ENCODE measurements around the gene CPNE4. TPM values are rescaled to one million over a fixed set of nuclear protein-coding genes. Genes with fewer than 3 reads are reported as not detected.

The CPNE4 gene
- total and polyA plus RNA-seq, 5 experiments from 2014 or later = not detected

DNA sequence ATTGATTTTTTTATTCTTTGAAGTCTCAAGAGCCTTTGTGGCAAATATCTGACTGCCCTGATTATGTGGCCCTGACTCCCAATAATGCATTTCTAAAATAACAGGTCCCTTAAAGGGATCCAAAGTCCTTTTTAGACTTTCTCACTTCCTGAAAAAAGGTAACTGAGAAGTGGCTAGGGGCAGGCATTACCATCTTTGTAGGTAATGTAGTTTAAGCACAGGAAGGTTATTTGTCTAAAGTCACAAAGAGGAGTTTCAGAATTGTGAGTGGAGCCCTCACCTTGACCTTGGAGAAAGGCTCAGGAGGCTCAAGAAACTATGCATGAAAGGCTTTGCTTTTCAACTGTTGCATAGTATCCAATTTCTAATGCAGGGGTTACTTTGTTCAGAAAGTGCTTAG is 389.2 kb downstream of the CPNE4 start:
- ATAC-seq = no peak

DNA sequence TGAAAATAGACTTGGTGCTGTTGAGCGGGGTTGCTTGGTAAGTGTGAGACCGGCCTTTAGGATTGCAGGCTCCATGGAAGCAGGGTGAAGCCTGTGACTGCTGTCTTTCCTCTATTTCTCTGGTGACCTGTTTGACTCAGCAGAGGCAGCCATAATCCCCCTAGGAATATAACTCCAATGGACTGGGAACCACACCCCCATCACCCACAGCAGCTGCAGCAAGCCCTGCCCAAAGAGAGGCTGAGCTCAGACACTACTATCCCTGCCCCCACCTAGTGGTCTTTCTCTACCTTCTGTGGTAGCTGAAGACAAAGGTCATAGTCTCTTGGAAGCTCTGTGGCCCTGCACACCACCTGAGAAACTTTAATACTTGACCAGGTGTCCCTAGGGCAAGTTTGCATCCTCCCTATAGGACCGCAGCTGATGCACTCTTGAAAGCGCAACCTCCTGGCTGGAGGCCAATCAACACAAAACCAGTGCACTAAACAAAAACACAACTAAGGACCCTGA is 398.5 kb downstream of the CPNE4 start:
- Mint-ChIP-seq H3K36me3 (peaks cover 0 to 8% (median 2%) of the 10 kb centered on the region in 3 donors), H3K9me3 (peaks cover 0 to 8% (median 0%) of the 10 kb centered on the region in 9 donors), H3K4me1 (no peaks in the 10 kb centered on the region), H3K27ac (no peak overlapping the region), H3K4me3 (no peak overlapping the region), H3K27me3 (peaks cover 9 to 29% (median 23%) of the 10 kb centered on the region in 5 donors)
- ATAC-seq = no peak
- DNase-seq = no peak
- POLR2A ChIA-PET = no interaction called here

More for the DNA sequence above, 389.2 kb downstream of the CPNE4 start:
- Mint-ChIP-seq H3K9me3 (peaks cover 0 to 1% (median 0%) of the 10 kb centered on the region in 9 donors), H3K4me1 (no peaks in the 10 kb centered on the region), H3K27ac (no peak overlapping the region), H3K36me3 (no peaks in the 10 kb centered on the region), H3K27me3 (peaks cover 3 to 30% (median 7%) of the 10 kb centered on the region in 5 donors), H3K4me3 (no peak overlapping the region)
- POLR2A ChIA-PET = no interaction called here
- DNase-seq = no peak

DNA sequence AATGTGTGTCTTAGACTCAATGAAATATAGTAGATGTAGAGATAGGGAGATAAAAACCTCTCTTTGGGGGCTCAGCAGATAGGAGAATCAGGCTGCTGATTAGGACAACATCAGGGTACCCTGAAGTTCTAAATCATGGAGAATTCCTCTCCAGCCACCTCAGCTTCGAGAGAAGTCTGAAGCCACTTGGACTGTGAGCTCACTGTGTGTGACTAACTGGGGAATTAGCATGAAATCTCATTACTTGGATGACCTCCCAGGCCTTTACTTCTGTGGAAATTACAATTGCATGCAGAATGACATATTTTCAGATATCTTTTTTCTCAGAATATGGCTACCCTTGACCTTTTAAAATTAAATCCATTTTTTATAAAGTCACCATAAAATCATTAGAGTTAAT is 404.0 kb downstream of the CPNE4 start:
- H3K27me3 Mint-ChIP-seq = peaks cover 12 to 33% (median 16%) of the 10 kb centered on the region in 5 donors
- no peak overlapping the region for H3K4me3 Mint-ChIP-seq
- ATAC-seq = no peak
- H3K27ac Mint-ChIP-seq = no peak overlapping the region
- H3K9me3 Mint-ChIP-seq = peaks cover 0 to 3% (median 0%) of the 10 kb centered on the region in 9 donors
- POLR2A ChIA-PET = no interaction called here
- H3K36me3 Mint-ChIP-seq = peaks cover 0 to 5% (median 2%) of the 10 kb centered on the region in 3 donors
- no peaks in the 10 kb centered on the region for H3K4me1 Mint-ChIP-seq
- no peak for DNase-seq

DNA sequence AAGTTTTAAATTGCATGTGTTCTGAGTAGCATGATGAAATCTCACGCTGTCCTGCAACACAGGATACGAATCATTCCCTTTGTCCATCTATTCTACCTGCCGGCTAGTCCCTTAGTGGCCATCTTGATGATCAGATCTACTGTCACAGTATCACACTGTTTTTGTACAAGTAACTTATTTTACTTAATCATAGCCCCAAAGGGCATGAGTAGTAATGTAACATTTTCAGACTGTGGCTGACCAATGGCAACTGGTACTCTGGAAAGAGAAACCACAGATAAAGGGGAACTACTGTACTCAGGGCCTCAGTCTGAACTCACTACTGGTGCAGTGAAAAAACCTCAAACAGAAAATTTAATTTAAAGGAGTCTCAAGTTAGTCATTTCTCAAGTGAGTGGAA is 404.7 kb downstream of the CPNE4 start:
- Mint-ChIP-seq H3K9me3 (peaks cover 0 to 3% (median 0%) of the 10 kb centered on the region in 9 donors), H3K27ac (no peak overlapping the region), H3K4me1 (no peaks in the 10 kb centered on the region), H3K36me3 (peaks cover 0 to 5% (median 2%) of the 10 kb centered on the region in 3 donors), H3K27me3 (peaks cover 9 to 33% (median 15%) of the 10 kb centered on the region in 5 donors), H3K4me3 (no peak overlapping the region)
- ATAC-seq = no peak
- DNase-seq = no peak
- POLR2A ChIA-PET = no interaction called here

DNA sequence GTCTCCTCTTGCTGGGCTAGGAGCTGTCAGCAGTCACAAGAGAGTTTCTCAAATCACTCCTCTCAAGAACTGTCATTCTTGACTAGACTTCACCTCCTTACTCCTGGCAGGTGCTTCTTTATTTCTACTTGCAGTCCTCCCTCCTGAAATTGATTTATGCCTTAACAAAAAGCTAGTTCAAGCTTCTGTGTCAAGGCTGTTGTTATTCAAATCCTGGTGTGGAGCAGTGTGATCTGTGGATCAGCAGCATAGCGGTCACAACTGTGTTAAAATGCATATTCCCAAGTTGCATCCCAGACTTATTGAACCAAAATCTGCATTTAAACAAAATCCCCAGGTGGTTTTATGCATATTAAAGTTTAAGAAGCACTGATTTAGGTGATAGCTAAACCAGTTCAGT is 411.4 kb downstream of the CPNE4 start:
- no peaks in the 10 kb centered on the region for H3K36me3 Mint-ChIP-seq
- H3K9me3 Mint-ChIP-seq = peaks cover 0 to 3% (median 0%) of the 10 kb centered on the region in 9 donors

DNA sequence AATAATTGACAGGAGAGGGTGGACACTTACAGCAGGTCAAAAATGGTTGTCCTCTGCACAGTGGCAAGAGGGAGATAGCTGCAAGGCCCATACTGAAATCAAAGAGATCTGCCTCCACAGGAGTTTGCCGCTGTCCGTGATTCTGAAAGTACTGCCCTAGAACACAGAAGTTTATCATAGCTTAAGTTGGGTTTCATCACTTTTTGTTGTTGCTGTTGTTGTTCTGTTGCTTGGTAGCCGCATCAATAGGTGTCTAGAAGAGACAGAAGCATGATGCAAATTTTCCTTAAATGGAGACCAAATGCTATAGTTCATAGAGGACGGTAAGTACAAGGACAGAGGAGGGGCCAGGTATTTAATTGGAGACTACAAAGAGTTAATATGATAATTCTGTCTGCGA is 412.1 kb downstream of the CPNE4 start:
- Mint-ChIP-seq H3K4me3 (no peak overlapping the region), H3K9me3 (peaks cover 0 to 3% (median 0%) of the 10 kb centered on the region in 9 donors), H3K27ac (no peak overlapping the region), H3K4me1 (no peaks in the 10 kb centered on the region), H3K36me3 (no peaks in the 10 kb centered on the region), H3K27me3 (peaks cover 7 to 18% (median 9%) of the 10 kb centered on the region in 5 donors)
- POLR2A ChIA-PET = no interaction called here
- no peak for ATAC-seq
- no peak for DNase-seq

More for the DNA sequence above, 411.4 kb downstream of the CPNE4 start:
- H3K27ac Mint-ChIP-seq = no peak overlapping the region
- DNase-seq (no peak), ATAC-seq (no peak)
- no peak overlapping the region for H3K4me3 Mint-ChIP-seq
- H3K27me3 Mint-ChIP-seq = peaks cover 5 to 15% (median 6%) of the 10 kb centered on the region in 5 donors
- POLR2A ChIA-PET = no interaction called here
- no peaks in the 10 kb centered on the region for H3K4me1 Mint-ChIP-seq

DNA sequence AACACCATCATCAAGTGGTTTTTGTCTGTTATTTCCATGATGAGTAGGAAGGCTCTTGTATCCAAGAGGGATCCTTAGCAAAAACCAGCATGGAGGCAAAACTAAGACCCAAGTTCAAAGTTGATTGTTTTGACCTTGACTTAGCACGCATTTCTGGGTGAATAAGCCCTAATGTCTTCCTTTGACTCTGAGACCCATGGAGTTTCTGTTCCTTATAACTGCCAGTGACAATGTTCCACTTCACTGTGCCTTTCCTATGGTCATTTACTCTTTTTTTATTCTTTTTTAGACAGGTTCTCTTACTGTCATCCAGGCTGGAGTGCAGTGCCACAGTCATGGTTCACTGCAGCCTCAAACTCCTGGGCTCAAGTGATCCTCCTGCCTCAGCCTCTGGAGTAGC is 413.8 kb downstream of the CPNE4 start:
- no peak for DNase-seq
- ATAC-seq = no peak
- H3K36me3 Mint-ChIP-seq = no peaks in the 10 kb centered on the region
- no peaks in the 10 kb centered on the region for H3K4me1 Mint-ChIP-seq
- POLR2A ChIA-PET = no interaction called here
- peaks cover 10 to 24% (median 14%) of the 10 kb centered on the region in 5 donors for H3K27me3 Mint-ChIP-seq
- no peak overlapping the region for H3K4me3 Mint-ChIP-seq
- H3K27ac Mint-ChIP-seq = no peak overlapping the region
- no peaks in the 10 kb centered on the region for H3K9me3 Mint-ChIP-seq

DNA sequence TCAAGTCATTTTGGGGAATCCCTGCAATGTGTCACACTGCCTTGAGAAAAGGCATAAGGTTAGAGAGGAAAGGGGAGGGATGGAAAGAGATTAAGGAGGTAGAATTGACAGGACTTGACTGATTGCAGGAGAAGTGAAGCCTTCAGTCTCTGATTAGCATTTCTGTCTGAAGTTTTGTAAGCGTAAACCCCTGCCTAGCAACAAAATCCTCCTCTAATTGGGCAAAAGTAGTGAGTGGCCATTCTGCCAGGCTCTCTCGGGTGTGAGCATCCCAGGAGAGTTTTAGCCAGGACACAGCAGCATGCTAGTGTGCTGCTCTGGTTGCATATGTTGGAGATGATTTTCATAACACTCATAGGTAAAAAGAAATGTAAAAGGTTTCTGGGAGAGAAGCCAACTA is 415.0 kb downstream of the CPNE4 start:
- ATAC-seq (no peak), DNase-seq (no peak)
- Mint-ChIP-seq H3K4me1 (no peaks in the 10 kb centered on the region), H3K36me3 (no peaks in the 10 kb centered on the region), H3K9me3 (no peaks in the 10 kb centered on the region), H3K27ac (no peak overlapping the region), H3K4me3 (no peak overlapping the region), H3K27me3 (peaks cover 12 to 30% (median 13%) of the 10 kb centered on the region in 5 donors)
- POLR2A ChIA-PET = no interaction called here

DNA sequence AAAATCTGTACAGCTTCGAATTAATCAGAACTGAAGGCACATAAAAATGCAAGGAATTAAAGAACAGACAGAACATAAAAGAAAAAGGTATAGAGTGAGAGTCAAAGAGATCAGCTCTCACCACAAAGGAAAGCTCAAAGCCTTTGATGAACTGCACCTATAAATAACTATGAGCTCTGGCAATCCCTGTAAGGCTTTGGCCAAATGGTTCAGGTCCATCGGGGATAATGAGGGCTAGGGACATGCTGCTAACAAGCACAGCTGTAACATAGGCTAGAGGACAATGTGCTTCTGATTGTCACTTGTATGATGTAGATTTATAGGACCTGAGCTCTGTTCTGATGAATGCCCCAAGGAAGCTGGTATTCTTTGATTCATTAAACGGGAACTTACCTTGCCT is 418.1 kb downstream of the CPNE4 start:
- ATAC-seq = no peak
- Mint-ChIP-seq H3K4me3 (no peak overlapping the region), H3K27ac (no peak overlapping the region), H3K9me3 (no peaks in the 10 kb centered on the region), H3K4me1 (no peaks in the 10 kb centered on the region), H3K27me3 (peaks cover 14 to 42% (median 19%) of the 10 kb centered on the region in 5 donors), H3K36me3 (no peaks in the 10 kb centered on the region)
- POLR2A ChIA-PET = no interaction called here
- no peak for DNase-seq

DNA sequence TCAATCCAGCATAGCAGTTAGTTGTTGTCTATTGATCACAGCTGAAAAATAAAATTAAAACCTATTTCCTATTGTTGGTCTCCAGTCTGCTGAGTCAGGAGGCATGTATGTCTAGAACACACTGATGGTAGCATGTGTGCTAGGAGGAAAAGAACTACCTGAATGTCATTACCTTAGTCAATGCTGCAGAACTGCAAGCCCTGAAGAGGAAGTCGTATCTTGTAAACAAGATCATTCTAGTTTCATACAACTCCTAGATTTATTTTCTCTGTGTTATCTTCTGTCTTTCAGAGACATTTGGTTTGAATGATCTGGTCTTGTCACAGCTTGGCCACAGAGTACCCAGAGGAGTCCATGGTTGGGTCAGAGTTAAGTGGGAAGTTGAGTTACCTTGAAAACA is 422.1 kb downstream of the CPNE4 start:
- POLR2A ChIA-PET = no interaction called here
- H3K4me3 Mint-ChIP-seq = no peak overlapping the region
- H3K27ac Mint-ChIP-seq = no peak overlapping the region
- no peaks in the 10 kb centered on the region for H3K4me1 Mint-ChIP-seq
- H3K36me3 Mint-ChIP-seq = no peaks in the 10 kb centered on the region
- H3K9me3 Mint-ChIP-seq = no peaks in the 10 kb centered on the region
- H3K27me3 Mint-ChIP-seq = peaks cover 15 to 44% (median 23%) of the 10 kb centered on the region in 5 donors
- DNase-seq (no peak), ATAC-seq (no peak)

DNA sequence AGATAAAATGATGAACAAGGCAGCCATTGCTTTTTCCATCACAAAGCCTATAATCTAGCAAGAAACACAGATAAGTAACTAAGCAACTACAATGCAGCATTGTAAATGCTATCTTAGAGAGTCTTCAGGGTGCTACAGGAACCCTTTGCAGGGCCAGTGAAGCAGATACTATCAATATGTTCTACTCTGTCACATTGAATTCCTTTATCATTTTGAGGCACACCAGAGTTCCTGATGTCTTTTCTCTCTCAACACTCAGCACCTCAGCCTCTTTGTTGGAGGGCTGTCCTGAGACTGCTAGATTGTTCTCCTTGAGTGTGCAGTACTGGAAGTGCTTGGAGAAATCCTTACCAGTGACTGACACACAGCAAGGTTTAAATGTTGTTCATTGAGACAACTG is 424.6 kb downstream of the CPNE4 start:
- Mint-ChIP-seq H3K9me3 (no peaks in the 10 kb centered on the region), H3K27ac (no peak overlapping the region), H3K27me3 (peaks cover 8 to 38% (median 23%) of the 10 kb centered on the region in 5 donors), H3K36me3 (no peaks in the 10 kb centered on the region), H3K4me3 (no peak overlapping the region), H3K4me1 (no peaks in the 10 kb centered on the region)
- ATAC-seq = no peak
- no peak for DNase-seq
- POLR2A ChIA-PET = no interaction called here

DNA sequence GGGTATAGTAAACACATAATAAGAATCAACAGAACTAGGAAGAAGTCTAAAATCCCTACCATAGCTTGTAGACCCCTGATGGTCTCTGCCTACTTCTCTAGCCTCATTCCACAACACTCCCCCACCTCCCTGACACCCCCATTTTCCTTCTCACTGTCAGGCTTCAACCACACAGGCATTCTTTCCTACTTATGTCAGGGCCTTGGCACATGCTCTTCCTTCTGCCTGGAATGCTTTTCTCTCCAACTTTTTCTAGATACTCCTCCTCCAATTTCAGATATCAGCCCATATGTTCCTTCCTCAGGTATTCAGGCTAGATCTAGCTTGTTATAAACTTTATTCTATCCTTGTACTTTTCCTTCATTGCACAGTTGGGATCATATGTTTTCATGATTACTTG is 426.1 kb downstream of the CPNE4 start:
- no peak for ATAC-seq
- H3K9me3 Mint-ChIP-seq = no peaks in the 10 kb centered on the region

DNA sequence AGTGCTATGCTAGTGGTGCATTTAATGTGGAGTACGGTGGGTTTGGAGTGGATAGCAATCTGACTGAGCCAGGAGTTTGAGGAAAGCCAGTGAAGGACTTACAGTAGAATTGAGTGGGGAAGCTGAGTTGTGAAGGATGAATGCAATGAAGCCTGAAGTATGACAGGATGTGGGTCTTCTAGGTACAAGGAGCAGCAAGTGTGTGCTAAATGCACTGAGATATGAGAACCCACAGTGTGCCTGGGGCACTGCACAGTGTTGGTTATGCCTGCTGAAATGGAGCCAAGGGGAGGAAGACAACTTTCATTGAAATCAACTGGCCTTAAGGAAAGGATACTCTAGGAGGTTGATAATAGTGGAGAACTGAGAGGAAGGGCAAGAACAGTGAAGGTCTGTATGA is 426.5 kb downstream of the CPNE4 start:
- Mint-ChIP-seq H3K27ac (no peak overlapping the region), H3K36me3 (no peaks in the 10 kb centered on the region), H3K27me3 (peaks cover 3 to 35% (median 19%) of the 10 kb centered on the region in 5 donors), H3K4me1 (no peaks in the 10 kb centered on the region), H3K9me3 (no peaks in the 10 kb centered on the region), H3K4me3 (no peak overlapping the region)
- DNase-seq (no peak), ATAC-seq (no peak)
- POLR2A ChIA-PET = no interaction called here

More for the DNA sequence above, 426.1 kb downstream of the CPNE4 start:
- Mint-ChIP-seq H3K27ac (no peak overlapping the region), H3K27me3 (peaks cover 3 to 36% (median 19%) of the 10 kb centered on the region in 5 donors), H3K36me3 (no peaks in the 10 kb centered on the region), H3K4me3 (no peak overlapping the region), H3K4me1 (no peaks in the 10 kb centered on the region)
- no peak for DNase-seq
- POLR2A ChIA-PET = no interaction called here

DNA sequence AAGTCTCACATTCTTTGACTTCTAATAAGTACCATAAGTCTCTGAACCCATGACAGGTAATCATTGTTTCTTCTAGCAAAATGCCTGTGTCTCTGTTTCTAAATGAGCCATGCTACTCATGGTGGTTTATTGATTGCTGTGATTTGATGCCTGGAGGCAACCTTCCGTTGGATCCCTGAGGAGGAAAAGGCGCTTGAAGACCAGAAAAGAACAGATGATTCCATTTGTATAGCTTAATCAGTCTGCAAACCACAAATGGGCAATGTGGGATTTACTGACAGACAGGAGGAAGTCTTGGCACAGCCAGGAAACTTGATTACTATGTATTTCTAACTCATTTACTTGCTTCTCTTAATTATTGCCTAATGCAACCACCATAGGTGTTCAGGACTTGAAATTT is 428.9 kb downstream of the CPNE4 start:
- no peaks in the 10 kb centered on the region for H3K9me3 Mint-ChIP-seq
- H3K36me3 Mint-ChIP-seq = no peaks in the 10 kb centered on the region
- H3K27ac Mint-ChIP-seq = no peak overlapping the region
- no peak for DNase-seq
- no peaks in the 10 kb centered on the region for H3K4me1 Mint-ChIP-seq
- peaks cover 3 to 25% (median 18%) of the 10 kb centered on the region in 5 donors for H3K27me3 Mint-ChIP-seq
- H3K4me3 Mint-ChIP-seq = no peak overlapping the region
- POLR2A ChIA-PET = no interaction called here
- ATAC-seq = no peak

Measured in naive thymus-derived CD8-positive, alpha-beta T cell (primary cell).